HG02763 (cell line): ENCODE data around the gene SOCS6.
"Not testable (repeated sequence)": the region's sequence is repeated elsewhere in the genome, so short reads cannot be mapped to it uniquely, and the experiment has no call there.

ENCODE experiments used
- ATAC-seq: cut with Tn5 transposase; IDR thresholded peaks from one replicate; pipeline ENCODE4 v1.9.1; 2021; ENCODE audit warnings: mild to moderate bottlenecking, moderate library complexity; ENCODE audit not compliant: unreplicated experiment

Gene SOCS6

DNA sequence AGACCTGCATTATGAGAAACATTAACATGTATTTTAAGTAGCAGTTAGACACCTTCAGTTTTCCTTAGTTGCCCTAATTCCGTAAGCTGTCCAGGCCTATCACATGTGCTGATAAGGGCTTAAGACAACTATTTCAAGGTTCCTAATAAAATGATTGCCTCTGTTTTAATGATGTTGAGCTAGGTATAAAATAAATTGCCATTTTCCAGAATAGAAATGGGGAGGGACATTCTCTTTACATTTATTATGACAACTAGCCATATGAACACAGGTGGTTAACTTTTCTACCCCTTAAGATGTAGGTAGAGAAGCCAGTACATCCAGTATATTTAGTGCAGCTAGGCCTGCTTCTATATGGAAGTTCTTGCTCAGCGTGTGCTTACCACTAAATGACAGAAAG, 65.9 kb downstream of the SOCS6 start:
- no peak for ATAC-seq

DNA sequence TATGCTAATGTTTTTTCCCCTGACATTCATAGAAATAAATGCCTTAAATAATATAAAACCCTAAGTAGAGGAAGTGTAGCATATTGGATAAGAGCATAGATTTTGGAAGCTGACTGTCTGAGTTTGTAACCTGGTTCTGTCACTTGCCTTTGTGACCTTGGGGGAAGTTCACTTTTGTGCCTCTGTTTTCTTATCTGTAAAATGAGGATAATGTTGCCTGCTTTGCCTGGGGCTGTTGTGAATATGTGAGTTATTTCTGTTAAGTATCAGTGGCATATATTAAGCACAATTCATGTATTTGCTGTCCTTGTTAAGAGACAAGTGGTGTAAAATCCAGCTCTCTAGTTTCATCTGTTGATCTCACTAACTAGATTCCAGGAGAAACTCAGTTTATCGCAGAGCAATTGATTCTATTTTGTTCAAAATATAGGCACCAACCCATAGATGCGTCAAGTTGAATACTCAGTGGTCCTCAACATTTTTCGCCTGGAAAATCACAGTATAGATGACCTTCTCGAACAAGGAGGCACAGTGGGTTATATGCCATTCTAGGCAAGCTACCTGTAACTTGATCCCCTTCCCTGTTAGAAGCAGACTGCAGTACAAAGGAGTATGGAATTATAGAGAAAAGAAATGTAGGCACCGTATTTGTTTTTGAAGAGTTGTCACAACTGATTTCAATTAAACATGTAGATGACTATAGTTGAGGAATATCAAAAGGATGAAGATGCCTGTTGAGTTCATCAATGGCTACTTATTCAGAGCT, 67.0 kb downstream of the SOCS6 start:
- ATAC-seq: no peak

DNA sequence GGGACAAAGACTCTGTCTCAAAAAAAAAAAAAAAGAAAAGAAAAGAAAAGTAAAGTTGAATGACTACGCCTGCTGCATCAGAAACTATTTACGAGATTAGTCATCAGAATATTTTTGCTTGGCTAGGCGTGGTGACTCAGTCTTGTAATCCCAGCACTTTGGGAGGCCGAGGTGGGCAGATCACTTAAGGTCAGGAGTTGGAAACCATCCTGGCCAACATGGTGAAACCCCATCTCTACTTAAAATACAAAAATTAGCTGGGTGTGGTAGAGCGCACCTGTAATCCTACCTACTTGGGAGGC, 69.2 kb downstream of the SOCS6 start:
- ATAC-seq: peak; percentile 43

DNA sequence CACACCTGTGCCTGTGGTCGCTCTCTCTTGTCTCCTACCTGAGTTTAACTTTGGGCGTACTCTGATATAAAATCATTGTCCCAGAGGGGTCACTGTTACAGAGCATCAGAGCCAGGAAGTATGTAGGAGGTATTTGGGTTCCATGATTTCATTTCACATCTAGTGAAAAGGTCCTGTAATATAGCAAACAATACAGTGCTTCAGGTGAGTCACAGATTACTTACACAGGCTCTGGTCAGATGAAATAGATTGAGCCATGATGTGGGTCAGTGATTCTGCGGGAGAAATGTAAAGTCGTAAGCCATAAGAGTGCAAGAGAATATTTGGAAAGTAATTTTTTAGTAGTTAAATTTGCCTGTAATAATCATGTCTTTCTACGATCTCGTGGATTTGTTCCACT, 70.2 kb downstream of the SOCS6 start:
- ATAC-seq: no peak

DNA sequence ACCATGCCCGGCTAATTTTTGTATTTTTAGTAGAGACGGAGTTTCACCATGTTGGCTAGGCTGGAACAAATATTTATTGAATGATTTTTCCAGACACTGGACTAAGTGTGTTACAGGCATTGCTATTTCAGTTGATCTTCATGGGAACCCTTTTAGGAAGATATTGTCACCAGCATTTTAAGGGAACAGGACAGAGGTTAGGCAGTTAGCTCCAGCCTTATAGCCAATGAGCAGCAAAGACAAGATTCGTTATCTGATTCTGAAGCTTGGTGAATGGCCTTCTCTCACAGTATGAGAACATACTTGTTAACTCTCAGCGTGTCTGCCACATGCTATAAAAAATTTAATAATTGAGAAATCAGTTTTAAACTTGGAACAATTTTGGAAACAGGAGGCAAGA, 73.4 kb downstream of the SOCS6 start:
- no peak for ATAC-seq

DNA sequence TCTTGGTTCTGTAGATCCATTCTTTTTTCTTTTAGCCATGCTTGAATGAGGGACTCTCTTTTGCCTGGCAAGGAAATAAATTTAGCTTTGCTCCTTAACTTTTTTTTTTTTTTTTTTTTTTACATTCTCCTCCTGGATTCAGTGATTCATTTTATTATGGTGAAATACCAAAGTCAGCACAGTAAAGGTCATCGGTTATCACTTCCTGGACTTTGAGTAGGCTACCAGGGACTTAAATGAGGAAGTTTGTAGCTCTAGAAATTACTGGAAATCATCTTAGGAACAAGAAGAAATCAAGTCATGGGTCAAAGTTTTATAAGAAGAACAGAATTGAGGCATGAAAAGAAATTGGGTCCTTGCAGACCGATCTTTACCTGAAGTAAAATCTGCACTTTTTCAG, 75.0 kb downstream of the SOCS6 start:
- ATAC-seq: no peak

DNA sequence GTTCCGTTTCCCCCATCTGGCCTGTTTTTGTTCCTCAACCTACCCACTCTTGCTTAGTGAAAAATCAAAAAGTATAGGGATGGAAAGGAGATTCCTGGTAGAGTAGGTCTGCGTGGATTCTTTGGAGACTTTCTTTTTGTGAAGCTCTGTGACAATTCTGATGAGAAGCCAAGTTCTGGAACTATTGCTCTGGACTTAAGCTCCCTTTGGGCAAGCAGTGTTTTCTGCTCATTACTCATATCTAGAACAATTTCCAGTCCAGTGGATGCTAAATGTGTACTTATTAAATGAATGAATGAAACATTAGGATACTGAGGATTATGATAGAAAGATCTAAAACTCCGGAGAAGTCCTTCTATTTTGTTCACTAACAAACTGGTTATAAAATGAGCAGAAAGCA, 76.5 kb downstream of the SOCS6 start:
- no peak for ATAC-seq

DNA sequence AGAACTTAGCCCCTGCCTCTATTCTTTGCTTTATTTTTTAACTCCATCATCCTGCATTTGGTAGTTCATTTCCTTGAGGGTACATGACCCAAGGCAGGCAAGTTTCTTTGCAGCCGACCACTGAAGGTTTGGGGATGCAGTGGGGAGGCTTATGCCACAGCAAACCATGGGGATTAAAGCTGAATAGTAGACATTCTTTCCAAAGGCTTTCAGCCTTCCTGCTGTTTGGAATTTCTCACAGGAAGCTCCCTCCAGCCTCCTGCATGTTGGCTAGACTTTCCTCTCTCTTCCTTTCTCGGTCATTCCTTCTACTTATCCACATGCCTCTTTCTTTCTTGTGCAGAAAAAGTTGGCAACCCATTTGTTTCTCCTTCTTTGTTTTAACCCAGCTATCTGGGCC, 77.3 kb downstream of the SOCS6 start:
- ATAC-seq: no peak

DNA sequence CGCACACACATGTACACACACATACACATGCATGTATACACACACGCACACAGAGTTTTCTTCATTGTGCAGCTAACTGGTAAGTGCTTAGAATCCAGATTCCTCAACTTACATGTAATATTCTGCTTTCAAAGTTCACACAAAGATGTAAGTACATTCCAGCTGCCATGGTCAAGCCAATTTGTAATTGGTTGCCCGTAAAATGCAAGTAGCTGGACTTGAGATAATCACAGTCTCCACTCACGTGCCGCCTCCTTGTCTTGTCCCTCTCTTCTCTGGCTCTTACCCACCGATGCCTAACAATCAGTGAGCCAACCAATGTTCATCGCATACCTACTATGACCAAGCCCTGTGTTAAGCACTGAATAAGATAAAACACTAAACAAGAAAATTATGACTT, 77.8 kb downstream of the SOCS6 start:
- ATAC-seq: no peak

DNA sequence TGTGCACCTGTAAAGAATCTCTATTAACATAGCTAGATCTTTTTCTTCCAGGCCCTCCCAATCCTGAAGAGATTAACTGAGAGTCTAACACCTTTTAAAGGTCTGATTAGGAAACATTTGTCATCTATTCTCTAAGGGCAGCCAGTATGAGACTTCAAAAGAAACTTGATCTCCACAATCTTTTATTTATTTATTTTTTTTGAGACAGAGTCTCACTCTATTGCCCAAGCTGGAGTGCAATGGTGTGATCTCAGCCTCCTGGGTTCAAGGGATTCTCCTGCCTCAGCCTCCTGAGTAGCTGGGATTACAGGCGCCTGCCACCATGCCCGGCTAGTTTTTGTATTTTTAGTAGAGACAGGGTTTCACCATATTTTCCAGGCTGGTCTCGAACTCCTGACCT, 78.5 kb downstream of the SOCS6 start:
- ATAC-seq: not testable (repeated sequence)

DNA sequence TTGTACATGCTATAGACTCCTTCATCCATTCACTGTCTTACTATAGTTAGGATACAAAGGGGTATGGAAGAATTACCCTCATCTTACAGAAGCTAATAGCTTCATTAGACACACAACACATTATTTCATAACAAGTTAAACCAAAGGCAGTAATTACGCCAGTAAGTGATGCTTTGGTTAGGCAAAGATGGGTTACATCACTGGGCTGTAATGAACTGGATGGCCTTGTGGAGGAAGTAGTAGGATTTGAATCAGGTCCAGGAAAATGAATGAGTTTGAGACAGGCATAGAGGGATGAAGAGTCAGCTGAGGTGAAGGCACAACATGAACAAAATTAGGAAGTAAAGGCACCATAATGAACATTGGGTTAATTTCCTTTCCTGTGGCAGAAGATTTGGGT, 80.1 kb downstream of the SOCS6 start:
- ATAC-seq: no peak

DNA sequence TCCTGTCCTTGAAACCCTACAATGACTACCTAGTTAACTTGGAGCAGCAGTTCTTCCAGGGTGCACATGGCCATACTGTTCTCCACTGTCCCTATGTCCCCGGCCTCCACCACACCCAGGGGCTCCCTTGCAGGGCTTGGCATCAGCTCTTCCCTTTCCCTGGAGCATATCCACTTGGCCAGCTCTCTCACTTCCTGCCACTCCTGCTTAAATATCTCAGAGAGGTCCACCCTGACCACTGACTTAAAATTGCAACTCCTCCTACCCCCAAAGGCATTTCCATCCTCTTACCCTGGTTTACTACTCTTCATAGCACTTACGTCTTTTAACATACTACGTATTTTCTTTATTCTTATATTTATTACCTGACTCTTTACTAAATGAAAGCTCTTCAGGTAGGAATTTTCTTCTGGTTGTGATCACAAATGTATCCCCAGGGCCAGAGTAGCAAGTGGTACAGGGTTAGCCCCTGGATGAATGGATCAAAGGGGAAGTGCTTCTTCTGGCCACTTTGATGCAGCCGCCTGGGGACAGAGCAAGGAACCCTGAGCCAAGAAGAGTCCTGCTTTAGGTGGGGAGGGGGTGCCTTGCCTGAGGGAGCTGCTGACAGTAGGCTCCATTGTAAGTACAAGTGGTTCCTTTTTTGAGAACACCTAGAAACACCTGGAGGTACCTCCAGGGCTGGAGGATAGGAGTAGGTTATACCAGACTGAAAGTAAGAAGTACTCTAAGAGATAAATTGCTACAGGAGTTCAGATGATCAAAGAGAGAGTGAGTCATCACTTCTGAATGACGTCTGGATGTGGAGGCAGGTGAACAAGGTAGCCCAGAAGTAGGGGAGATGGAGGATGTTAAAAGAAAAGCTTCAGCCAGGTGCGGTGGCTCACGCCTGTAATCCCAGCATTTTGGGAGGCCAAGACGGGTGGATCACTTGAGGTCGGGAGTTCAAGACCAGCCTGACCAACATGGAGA, 82.2 kb downstream of the SOCS6 start:
- ATAC-seq: no peak

DNA sequence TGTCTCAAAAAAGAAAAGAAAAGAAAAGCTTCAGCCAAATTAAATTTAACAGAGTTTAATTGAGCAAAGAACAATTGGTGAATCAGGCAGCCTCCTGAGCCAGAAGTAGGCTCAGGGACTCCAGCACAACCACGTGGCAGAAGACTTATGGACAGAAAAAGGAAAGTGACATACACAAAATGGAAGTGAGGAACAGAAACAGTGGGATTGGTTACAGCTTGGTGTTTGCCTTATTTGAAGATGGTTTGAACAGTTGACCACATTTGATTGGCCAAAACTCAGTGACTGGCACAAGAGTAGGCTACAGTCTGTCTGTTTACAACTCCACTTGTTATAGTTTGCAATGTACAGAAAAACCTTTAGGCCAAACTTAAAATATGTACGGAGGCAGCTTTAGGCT, 83.1 kb downstream of the SOCS6 start:
- no peak for ATAC-seq

DNA sequence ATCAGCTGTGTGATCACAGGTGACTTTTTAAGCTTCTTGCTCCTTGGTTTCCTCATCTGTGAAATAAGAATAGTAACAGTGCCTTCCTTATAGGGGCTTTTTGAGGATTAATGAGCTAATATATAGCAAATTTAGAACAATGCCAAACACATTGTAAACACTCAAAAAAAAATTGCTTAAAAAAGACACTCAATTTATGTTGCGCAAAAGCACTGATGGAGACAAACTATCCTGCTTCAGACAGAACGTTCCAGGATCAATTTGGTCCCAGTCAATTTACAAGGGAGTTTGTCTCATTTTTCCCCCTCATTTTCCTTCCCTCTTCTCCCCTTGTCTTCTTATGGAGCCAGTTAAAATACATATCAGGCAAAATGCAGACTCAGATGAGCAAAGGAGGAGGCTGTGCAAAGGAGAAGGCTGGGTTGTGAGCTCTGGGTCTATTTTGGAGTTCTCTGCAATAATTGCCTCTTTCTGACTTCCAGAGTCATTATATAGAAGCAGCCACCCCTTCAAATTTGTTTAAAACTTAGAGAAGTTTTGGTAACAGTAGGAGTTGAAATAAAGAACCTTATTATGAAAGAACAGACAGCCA, 83.7 kb downstream of the SOCS6 start:
- ATAC-seq: no peak

DNA sequence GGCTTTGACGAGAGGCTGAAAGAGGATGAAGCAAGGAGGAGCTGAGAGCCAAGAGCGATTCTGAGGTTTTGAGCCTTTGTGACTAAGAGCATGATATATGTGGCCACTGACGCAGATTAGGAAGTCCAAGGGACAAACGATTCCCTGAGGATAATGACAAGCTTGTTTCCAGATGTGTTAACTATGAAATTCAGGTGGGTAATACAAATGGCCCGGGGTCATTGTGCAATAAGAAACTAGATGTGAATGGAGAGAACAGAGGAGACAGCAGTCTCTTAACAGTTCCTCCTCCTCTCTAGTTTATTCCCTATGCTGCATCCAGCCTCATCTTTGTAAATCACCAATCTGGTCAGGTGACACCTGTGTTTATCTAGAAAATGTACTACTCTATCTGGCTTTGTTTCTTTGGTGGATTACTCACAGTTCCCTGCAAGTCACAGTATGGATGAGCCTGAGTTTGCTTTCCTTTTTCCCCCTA, 84.2 kb downstream of the SOCS6 start:
- ATAC-seq: no peak

DNA sequence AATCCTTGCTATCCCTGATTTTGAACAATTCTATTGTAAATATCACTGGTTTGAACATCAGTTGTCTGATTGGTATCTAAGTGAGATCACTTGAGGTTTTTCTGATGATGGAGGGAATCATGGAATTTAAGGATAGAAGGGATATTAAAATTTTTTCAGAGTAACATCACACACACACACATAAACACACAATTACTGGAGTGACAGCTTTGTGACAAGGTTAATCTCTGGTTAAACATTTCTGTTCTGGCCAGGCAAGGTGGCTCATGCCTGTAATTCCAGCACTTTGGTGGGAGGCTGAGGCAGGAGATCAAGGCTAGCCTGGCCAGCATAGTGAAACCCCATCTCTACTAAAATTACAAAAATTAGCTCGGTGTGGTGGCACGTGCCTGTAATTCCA, 85.3 kb downstream of the SOCS6 start:
- ATAC-seq: no peak

DNA sequence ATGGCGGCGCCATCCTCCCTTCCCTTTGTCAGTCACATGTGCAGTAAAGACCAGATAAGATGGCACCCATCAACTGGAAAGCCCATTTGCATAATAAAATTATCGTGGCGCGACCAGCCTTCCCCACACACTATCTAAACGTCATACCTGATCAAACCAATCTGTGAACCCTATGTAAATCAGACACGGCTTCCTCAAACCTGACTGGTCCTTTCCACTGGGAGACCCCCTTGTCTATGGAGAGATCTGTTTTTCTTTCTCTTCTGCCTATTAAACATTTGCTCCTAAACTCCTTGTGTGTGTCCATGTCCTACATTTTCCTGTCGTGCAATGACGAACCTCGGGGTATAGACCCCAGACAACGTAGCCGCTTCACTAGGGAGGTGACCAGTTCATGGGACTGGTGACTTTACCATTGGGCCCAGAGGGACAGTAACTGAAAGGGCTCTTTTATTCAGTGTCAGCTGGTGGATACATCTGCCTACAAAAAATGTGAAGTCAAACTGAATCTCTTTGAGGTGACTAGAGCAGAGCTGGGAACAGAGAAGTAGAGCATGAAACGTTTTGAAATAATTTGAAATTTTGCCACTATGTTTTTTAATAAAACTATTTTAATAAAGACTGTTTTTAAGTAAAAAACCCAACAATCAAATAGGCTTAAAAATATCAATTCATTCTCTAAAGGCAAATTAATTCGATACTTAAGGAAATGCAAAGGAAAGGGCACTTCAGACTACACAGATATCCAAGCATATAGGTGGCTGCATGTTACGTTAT, 87.5 kb downstream of the SOCS6 start:
- no peak for ATAC-seq

DNA sequence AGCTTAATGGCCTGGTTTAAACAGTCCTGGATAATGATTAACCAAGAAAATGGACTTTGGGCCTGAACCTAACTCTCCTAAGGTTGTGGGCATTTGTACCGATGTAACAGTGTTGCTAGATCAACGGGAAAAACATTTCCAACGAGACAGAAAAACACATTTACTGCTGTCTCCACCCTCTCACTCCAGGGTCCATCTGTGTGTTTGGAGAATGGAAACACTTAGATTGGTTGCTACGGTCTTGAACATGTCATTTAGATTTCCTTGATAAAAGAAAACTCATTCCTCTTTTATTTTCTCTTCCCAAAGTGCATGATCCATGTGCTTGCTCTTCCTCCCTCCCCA, 88.0 kb downstream of the SOCS6 start:
- ATAC-seq: no peak

DNA sequence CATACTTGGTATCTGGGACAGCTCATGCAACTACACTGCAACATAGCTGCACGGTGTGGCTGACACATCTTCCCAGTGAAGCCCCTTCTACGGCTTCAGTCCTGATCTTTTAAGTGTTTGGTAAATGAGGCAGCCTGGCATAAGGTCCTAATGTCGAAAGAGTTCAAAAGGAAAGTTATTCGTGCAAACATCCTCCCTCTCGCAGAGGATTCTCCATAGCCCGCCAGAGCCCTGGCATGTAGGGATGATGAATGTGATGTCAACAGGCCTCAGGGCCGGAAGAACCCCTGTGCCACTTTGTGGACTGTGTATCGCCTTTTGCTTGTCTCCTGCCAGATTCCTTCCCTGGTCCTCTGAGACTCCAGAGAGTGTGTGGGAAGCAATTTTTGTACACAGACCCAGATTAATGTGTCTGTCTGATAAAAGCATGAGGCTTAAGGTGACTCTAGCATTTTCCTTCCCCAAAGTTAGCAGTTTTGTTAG, 88.5 kb downstream of the SOCS6 start:
- no peak for ATAC-seq

DNA sequence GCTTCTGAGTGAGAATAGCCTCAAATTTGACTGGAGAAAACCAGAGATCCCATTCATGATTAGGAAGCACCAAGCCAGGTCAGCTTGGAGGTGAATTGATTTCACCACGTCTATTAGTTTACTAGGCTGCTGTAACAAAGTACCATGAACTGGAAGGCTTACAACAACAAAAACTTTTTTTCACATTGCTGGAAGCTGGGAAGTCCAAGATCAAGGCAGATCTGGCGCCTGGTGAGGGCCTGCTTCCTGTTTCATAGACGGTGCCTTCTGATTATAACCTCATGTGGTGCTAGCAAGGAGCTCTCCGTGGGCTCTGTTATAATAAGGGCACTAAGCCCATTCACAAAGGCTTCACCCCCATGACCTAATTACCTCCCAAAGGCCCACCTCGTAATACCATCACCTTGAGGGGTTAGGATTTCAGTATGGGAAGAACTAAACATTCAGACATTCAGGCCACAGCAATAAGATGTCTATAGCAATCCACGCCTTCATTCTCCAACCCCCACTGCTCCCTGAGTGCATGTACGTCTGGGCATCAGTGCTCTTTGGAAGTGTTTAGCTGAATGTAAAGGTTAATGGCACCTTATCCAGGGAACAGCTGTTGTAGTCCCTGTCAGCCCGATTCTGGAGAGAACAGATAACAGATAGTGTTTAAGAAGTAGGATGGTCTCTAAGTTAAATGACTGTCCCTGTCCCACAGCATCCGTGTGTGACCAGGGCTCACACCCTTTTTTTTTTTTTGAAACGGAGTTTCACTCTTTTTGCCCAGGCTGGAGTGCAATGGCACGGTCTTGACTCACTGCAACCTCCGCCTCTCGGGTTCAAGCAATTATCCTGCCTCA, 89.2 kb downstream of the SOCS6 start:
- no peak for ATAC-seq
